GM03348 (cell line): Measurements from ENCODE around the gene GPR62.
"Not testable (repeated sequence)": the region's sequence is repeated elsewhere in the genome, so short reads cannot be mapped to it uniquely, and the experiment has no call there.

Experiments used
- DNase-seq: peaks from one replicate; pipeline ENCODE4 v3.0.0; 2012; ENCODE audit warnings: low spot score

Gene GPR62

DNA sequence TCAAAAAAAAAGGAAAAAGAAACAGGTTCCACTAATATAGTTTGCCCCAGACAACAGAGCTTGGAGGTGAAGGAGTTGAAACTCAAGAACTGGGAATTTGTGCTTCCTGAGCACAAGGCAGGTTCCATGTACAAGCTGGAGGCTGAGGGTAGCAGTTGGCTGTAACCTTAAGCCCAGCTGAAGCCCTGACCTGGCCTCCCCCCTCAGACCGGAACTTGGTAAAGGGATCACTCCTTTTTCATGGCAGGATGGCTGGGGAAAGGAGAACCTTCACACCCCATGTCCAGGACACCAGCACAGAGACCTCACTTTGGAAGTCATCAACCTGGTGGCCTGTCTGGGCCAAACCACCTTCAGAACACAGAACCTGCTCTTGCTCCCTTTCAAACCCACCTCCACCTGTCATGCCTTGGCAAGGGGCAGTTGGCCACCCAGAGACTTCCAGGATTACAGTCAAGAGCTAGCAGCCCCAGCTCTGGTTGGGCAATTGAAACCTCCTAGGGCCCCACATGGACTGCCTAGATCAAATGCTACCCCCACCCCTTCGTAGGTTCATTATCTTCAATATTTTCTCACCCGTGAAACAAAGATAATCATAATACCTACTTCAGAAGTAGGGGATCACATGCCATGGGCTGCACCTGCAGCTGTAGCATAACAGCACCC lies 37.0 kb downstream of the GPR62 start:
- no peak for DNase-seq

DNA sequence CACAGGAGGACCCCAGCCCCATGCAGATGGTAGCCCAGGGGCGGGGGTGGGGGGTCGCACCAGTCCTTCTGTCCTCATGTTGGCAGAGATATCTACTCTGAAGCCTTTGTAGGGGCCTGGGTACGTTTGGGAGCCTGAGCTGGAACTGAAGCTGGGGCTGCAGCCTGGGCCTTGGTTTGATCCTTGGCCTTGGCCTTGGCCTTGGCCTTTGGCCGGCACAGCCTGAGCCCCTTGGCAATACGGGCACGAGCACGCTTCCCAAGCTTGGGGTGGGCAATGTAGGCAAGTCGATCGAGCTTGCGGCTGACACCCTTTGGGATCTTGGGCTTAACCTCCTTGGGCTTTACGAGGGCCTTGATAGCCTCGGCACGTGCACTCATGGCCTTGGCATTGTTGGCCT lies 38.5 kb downstream of the GPR62 start:
- DNase-seq, result not testable (repeated sequence)

DNA sequence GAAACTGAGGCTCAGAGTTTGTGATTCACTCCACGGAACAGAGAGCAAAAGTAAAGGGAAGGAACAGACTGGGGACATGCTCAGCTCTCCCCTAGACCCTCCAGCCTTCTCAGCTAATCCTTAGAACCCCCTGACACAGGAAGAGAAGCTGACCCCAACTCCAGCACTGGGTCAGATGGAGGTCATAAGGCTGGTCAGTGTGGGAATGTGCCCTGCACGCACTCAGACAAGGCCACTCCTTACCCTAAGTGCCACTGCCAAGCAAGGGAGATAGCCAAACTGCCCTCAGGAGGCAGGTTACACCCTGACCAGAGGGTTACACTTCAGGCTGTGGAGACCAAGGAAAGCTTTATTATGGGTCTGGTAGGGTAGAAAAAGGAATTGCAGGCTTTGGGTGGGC lies 39.3 kb downstream of the GPR62 start:
- DNase-seq, result no peak

DNA sequence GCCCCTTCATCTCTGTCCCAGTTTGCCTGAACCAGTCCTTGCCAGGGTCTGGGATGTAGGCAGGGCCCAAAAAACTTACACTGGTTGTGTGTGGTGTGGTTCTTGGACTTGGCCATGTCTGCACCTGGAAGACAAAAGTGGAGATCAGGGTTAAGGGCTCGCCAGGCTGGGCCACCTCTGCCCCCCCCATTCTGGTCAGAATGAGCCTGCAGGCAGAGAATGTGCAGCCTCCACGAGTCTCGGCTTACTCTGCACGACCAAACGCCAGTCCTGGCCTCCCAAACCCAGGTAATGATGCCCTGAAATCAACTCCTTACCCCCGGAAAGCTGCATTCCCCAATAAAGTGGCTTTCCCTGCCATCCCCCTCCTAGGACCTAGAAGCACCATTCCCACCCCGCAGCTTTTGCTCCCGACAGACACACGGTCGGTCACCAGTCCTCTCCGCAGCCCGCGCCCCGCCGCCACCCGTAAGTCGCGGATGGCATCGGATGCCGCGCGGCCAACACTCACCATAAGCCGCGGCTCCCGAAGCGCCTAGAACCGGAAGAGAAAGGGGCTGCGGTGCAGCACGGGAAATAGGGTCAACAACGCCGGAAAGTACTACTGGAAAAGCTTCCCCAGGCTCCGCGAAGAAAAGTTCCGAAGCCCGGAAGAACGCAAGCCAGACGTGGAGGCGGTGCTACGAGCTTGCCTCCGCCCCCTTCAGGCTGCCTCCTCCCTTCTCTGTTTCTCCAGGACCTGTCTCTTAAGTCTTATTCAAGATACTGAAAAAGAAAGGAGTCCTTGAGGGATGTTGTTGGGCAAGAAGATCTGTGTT lies 40.4 kb downstream of the GPR62 start, which contains the start of gene RPL29:
Gene RPL29 (minus strand): TSS at position 550 of the 818 bp plus-strand sequence. CDS start 434 bp downstream, at position 116.
- DNase-seq, result peak; percentile 95

DNA sequence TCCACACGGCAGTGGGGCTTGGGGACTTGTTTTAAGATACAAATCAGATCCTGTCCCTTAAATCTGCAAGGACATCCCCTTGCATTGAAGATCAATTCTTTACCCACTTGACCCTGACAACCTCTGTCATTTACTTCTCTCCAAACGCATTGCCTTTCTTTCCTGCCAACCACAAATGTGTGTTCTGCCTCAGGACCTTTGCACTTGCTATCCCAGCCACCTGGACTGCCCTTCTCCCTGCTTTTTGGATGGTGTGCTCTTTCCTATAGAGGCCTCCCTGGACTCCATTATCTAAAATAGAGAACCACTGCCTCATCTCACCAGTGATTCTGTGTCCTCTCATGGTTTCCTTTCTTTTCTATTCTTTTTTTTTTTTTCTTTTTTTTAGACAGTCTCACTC lies 42.0 kb downstream of the GPR62 start:
- no peak for DNase-seq

DNA sequence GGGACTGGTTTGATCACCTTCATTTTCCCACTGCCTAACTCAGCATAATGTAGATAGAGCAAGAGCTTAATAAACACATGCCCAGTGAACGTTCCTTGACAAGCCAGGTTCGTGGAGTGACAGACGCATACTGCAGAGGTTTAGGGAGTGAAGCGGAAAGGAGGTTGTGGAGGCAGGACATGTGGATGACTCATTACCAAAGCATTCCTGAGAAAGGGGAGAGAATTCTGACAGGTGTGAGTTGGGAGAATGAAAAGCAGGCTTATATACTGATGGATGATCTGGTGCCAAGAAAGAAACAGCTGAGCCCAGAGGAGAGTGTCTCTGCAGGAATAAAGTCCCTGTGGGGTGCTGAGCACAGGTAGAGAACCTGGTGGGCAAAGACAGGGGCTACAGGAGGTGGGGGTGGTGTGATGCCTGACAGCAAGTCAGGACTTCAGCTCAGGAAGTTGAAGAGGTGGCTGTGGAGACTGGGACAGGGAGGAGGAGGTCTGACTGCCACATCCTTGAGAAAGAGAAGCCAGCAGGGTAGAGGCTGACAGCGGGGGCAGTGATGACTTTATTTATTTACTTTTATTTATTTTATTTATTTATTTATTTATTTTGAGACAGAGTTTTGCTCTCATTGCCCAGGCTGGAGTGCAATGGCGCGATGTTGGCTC lies 42.9 kb downstream of the GPR62 start:
- no peak for DNase-seq

DNA sequence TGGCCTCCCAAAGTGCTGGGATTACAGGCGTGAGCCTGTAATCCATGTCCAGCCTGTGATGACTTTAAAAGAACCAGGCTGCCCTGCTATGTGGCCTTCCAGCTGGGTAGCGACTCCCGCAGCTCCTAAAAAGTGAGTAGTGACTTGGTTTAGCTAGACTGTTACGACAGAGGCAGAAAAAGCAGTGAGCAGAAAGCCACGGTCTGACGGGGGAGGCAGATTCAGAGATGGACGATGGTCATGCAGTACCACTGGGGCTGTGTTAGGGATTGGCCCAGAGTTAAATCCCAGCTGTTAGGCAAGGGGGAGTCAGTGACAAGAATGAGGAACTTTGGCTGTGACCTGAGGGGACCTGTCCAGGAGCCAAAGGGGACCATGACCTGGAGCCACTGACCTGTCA lies 43.6 kb downstream of the GPR62 start:
- DNase-seq, result no peak

DNA sequence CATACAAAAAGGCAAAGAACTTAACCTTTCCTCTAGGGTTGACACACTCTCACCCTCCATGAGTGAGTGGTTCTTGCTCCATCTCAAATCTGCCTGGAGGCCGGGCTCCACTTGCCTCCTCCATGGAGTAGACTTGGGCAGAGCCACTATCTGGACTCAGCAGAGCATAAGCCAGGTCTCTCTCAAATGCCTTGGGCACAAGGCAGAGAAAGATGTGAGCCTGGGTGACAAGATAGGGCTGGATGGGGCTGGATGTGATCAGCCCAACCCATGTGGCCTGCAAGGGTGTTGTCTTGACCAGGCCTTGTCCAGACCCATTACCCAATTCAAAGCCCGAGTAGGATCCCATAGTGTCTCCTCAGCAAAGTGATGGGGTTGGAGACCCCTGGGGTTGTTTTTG lies 44.7 kb downstream of the GPR62 start:
- DNase-seq, result no peak

DNA sequence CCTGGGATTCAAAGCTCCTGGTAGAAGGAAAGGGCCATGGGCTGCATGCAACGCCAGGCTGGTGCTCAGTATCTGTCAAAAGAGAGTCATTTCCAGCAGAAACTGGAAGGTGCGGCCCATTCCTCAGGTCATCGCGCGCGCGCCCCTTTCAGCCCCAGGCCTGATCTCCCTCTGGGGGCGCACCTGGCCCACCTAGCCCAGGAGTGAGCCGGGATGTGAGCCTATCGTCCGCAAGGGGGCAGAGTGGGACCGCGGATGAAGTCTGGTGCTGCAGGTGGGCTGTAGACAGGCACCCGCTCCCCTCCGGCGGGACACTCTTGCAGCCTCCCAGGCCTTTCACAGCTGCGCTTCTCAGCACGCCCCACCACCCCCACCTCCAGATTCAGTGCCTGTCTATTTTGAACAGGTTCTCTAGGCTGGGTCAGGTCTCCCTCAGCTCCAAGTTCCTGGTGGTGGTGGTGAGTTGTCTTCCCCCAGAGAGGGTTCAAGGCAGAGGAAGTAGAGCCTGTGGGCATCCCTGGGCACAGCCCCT lies 46.3 kb downstream of the GPR62 start:
- peak; percentile 89 for DNase-seq

DNA sequence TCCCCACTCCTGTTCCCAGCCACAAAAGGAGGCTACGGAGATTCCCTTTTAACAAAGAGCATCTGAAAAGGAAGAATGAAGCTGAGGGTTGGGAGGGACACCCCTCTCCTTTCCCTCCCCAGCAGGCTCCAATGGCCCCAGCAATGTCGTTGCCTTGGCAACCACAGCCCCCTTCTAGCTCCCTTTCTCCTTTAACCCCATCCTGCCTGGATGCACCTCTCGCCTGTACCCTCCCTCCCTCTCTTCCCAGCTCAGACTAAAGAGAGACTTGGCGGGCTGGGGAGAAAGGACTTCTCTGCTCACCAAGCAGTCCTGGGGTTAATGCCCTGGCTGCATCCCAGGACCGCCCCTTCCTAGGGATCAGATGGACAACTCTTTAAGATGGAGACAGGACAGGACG lies 47.6 kb downstream of the GPR62 start:
- no peak for DNase-seq

DNA sequence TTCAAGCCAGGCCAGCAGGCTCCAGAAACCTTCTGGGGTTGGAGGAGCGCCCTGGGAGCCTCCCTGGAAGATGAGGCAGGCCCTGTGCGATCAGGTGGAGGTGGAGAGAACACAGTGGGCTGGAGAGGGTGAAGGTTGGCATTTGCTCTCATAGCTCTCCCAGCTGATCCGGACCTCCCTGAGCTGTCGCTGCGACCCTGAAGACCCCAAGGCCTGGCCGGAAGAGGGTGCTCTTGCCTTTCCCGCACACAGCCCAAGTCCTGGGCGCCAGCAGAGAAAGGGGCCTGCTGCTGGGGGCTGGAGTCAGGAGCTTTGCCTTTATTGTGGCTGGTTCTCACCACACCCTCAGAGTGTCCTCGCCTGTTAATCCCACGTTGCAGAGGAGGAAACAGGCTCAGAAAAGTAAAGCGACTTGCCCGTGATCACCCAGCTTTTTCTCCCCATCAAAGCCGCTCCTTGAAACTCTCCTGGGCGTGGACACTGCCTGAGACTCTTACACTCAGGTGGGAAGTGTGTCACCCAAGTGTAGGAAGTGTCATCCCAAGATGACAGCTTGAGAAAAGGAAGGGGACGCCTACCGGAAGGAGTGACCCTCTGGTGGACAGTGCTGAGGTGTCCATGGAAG lies 49.1 kb downstream of the GPR62 start:
- DNase-seq, result no peak

DNA sequence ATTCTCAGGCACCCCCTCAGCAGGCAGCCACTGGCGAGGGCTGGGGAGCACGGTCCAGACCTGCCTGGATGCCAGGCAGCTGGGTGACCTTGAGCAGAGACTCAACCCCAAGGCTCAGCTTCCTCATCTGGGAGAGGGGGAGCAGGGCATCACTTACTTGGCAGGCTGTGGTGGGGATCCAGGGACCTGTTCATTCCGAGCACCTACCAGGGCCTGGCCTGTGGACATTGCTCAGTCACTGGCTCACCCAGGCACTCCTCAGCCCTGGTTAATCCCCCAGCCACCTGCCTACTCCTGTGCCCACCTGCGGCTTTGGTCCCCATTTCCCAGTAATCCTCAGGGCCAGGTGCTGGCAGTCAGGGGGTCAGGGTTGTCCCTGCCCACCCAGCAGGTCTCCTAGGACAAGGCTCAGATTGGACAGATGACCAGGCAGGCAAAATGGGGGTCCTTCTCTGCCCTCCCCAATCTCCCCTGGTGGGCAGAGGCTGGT lies 49.8 kb downstream of the GPR62 start:
- DNase-seq, result no peak

DNA sequence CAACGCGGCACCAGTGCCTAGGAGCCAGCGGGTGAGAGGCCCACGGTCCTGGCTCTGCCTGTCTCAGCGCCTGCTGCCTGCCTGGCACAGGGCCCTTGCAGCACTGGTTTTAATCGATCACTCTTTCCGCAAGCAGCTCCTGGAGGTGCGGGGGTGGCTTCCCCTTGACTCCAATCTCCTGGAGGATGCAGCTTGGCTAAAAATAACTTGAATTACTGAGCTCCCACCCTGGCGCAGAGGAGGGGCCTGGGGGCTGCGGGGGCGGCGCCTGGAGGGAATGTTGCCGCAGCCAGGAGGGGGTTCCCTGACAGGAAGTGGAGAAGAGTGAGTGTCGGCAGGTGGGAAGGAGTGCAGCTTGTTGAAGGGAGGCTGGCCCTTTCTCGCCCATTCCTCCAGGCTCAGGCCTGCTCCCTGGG lies 50.4 kb downstream of the GPR62 start:
- peak; percentile 80 for DNase-seq

DNA sequence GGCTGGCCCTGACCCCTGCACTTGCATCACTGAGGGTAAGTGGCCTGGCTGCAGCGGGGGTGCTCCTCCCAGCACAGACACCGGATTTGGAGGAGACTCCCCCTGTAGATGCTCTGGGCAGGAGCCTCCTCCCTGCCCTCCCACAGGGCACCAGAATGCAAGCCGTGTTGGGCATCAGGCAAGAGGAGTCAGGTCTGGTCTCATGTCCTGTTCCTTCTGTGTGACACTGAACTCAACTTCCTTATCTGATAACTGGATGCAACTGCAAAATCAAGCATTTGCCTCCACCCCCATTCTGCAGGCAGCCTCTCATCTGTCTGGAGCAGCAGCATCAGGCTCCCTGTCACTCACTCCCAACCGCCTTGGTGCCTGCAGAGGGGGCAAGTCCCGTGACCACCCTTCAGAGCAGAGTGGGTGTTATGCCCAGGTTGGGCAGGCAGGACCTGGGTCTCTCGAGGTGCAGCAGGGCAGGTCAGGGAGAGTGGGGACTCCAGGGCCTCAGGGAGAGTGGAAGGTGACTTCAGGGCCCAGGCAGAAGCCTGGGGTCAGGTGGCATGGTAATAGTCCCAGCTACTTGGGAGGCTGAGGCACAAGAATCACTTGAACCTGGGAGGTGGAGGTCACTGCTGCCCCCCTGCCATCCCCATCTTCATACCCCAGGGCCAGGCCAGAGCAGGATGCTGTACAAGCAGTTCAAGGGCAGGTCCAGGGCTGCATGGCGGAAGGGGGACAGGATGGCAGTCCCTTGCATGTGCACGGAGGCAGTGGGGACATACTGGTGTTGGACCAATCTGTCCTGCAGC lies 51.0 kb downstream of the GPR62 start:
- no peak for DNase-seq

DNA sequence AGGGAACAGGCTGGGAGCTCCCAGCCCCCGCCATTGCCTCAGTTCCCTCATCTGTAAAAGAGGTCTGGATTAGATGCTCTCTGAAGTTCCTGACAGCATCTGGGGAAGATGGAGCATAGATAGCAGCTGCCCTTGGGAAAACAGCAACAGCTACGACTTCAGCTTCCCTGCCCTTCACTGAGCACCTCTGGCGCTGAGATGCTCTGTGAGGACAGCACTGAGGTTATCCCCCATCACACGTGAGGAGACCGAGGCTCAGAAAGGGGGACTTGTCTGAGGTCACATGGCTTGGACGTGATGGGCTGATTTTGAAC lies 51.6 kb downstream of the GPR62 start:
- no peak for DNase-seq
